A549 treated with DMSO at 1 μM for 4 hours (cell line): ENCODE data around the gene ALAS2. TPM values are rescaled to one million over a fixed set of nuclear protein-coding genes. Genes with fewer than 3 reads are reported as not detected.

ENCODE experiments used
- total RNA-seq: library from RNA; stranded (reverse); fragments of 200-300 nt; extraction: Qiagen RNA extraction; gene quantifications from 5 replicates; pipeline ENCODE4 v1.2.3, GENCODE V29; 2022; ENCODE audit warnings: low read depth

ALAS2 gene
- total RNA-seq: not detected in 5 replicates

GRCh38 chrX:55030271-55031205, at the start of gene ALAS2:
TSS of gene ALAS2 (minus strand) at chrX:55030977. CDS start at chrX:55026000, 4,977 bp downstream.

DNA sequence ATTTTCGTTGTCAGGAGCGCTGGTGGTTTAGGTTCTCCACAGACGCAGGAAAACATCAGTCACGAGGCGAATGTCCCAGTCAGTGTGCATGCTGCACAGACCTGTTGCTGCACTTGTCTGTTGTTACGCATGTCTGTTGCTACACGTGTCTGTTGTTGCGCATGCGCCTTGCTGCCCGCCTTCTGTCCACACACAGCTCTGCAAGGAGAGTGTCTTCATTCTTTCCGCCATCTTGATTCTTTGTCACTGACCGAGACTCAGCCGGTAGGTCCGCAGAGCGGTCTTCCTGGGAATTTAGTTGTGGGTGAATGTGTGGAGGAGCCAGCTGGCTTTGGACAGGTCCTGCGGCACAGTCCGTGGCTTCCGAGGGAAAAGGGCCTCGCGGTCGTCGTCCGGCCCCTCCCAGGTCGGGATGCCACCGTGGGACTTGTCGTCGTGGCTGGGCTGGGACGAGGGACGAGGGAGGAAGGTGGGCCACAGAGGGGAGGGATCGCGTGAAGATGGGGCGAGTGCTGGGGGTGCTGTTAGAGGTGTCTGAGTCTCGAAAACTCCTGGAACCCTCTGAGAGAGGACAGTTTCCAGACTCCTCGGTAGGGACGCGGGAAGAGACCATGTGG, 44.2 kb upstream of the ALAS2 start, which contains the start of gene PAGE2B:
Gene PAGE2B, plus strand, starts transcription at position 180 of the 617 bp plus-strand sequence. CDS start 1,012 bp downstream, outside the sequence.

GRCh38 chrX:54999717-55000598, 30.8 kb downstream of the ALAS2 start, which contains the start of gene APEX2:
TSS of gene APEX2 (plus strand) at chrX:55000363. CDS start at chrX:55000423, 60 bp downstream.

DNA sequence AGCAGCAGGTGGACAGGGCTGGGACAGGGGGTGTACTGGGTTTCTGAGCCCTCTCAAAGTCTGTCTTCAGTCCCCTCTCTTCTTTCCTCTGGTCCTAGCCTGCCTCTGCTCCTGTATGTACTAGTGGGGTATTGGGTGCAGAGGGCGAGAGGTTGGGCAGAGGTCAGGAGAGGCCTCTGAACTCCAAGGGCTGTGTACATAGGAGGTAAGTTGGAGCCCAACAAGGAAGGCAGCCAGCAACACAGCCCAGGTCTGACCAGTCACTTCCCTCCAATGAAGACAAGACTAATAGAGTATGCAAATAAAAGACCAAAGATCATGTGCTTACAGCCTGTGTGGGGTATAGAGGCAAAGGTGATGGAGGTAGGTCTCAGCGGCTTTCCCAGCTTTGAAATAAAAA, 36.7 kb downstream of the ALAS2 start, which contains the start of gene PFKFB1:
Gene PFKFB1, minus strand, starts transcription at position 90 of the 400 bp plus-strand sequence. CDS start 181 bp downstream, outside the sequence.

Other genes starting within 250 kb of the ALAS2 start
- not detected in 5 replicates for gene ITIH6, start 232.7 kb downstream of the ALAS2 start, total RNA-seq
- 72.5 to 90.7 TPM (median 81.1 TPM) in 5 replicates for gene MAGED2, start 223.2 kb downstream of the ALAS2 start, total RNA-seq
- 0.47 to 0.88 TPM (median 0.64 TPM) in 5 replicates for gene TRO, start 110.2 kb downstream of the ALAS2 start, total RNA-seq
- 0.06 to 0.11 TPM (median 0.09 TPM) in 3 of 5 replicates, not detected in the others for gene PFKFB1, start 36.8 kb downstream of the ALAS2 start, total RNA-seq
- gene APEX2, start 30.6 kb downstream of the ALAS2 start, total RNA-seq: 31.8 to 38.4 TPM (median 33.5 TPM) in 5 replicates
- not detected in 5 replicates for gene PAGE2B, start 44.1 kb upstream of the ALAS2 start, total RNA-seq
- not detected in 5 replicates for gene PAGE2, start 58.0 kb upstream of the ALAS2 start, total RNA-seq
- gene PAGE5, start 189.4 kb upstream of the ALAS2 start, total RNA-seq: not detected in 5 replicates
- not detected in 5 replicates for gene PAGE3, start 233.9 kb upstream of the ALAS2 start, total RNA-seq